Endothelial cell of umbilical vein (primary cell): ENCODE results near the gene MB. TPM values are rescaled to one million over a fixed set of nuclear protein-coding genes. Genes with fewer than 3 reads are reported as not detected.

Experiments
- BruUV-seq: library from RNA; stranded (reverse); fragments of 400-500 nt; replicated peaks from 2 replicates; lab custom pipeline; 2021; lab: Mats Ljungman, UMichigan
- CTCF ChIA-PET: fragments of 300-600, 350-600 bp; sonication (Branson Sonifier 250); formaldehyde crosslinking; loops from one replicate; lab custom pipeline; 2021; ENCODE audit warnings: antibody characterized with exemption, inconsistent platforms; lab: Charles Lee
- POLR2A ChIA-PET: fragments of 300-600, 350-600 bp; sonication (Branson Sonifier 250); formaldehyde crosslinking; loops from one replicate; lab custom pipeline; 2021; ENCODE audit warnings: antibody characterized with exemption, inconsistent platforms; lab: Charles Lee
- DNase-seq: peaks from one replicate; pipeline ENCODE4 v3.0.0-alpha.2; 2011; ENCODE audit warnings: low read depth, low spot score
- FAIRE-seq: peaks from 2 replicates; lab custom pipeline; 2011; peaks lifted over from hg19 to GRCh38; lab: Jason Lieb, UNC
- H2AFZ ChIP-seq: 2 replicates; pipeline ENCODE4 v1.6.0; 2012; ENCODE audit warnings: low read depth, low read length, control low read depth, inconsistent platforms
- H3K27ac ChIP-seq: 2 replicates; pipeline ENCODE4 v1.5.1; 2011; ENCODE audit warnings: low read depth, mild to moderate bottlenecking, control low read depth, low read length, moderate library complexity; ENCODE audit not compliant: insufficient read depth
- H3K27me3 ChIP-seq, 2 experiments: 2 replicates each; pipeline versions ENCODE4 v1.6.0 to v1.6.1; 2011; ENCODE audit warnings: low read length in 2 of 2, mixed read lengths in 1 of 2; ENCODE audit not compliant: control insufficient read depth in 2 of 2, insufficient read depth in 2 of 2
- H3K36me3 ChIP-seq, 2 experiments: 2 replicates in 1 of 2; 3 replicates in 1 of 2; pipeline ENCODE4 v1.5.1; 2011; ENCODE audit warnings: low read length in 2 of 2, mild to moderate bottlenecking in 1 of 2, moderate library complexity in 1 of 2; ENCODE audit not compliant: control insufficient read depth in 2 of 2, insufficient read depth in 2 of 2; ENCODE audit errors: extremely low read depth in 1 of 2
- H3K4me1 ChIP-seq: 3 replicates; pipeline ENCODE4 v1.5.1; 2011; ENCODE audit warnings: mild to moderate bottlenecking, low read length; ENCODE audit not compliant: control insufficient read depth, insufficient read depth; ENCODE audit errors: extremely low read depth
- H3K4me2 ChIP-seq: 2 replicates; pipeline ENCODE4 v1.6.1; 2011; ENCODE audit warnings: low read length, control low read depth, mixed read lengths; ENCODE audit not compliant: insufficient read depth
- H3K4me3 ChIP-seq, 3 experiments: fragments of 200-600 bp in 1 of 3; sonication (generic), shearing (Covaris generic) in 1 of 3; replicated peaks in 1 of 3; 2 replicates each; pipeline ENCODE4 v1.5.1; 2011 to 2016; ENCODE audit warnings: control low read depth in 3 of 3, low read length in 3 of 3, mild to moderate bottlenecking in 2 of 3, inconsistent platforms in 1 of 3, low read depth in 1 of 3, moderate library complexity in 1 of 3; ENCODE audit not compliant: insufficient read depth in 1 of 3
- H3K79me2 ChIP-seq: 2 replicates; pipeline ENCODE4 v1.6.0; 2012; ENCODE audit warnings: low read length, inconsistent platforms; ENCODE audit not compliant: control insufficient read depth, insufficient read depth
- H3K9ac ChIP-seq: replicated peaks from 2 replicates; pipeline ENCODE3; 2011; ENCODE audit warnings: low read length, control low read depth; ENCODE audit not compliant: insufficient read depth; ENCODE audit errors: extremely low read depth
- H3K9me1 ChIP-seq: replicated peaks from 3 replicates; pipeline ENCODE4 v1.6.0; 2011; ENCODE audit warnings: mild to moderate bottlenecking, low read length; ENCODE audit not compliant: control insufficient read depth, insufficient read depth; ENCODE audit errors: extremely low read depth
- H3K9me3 ChIP-seq: replicated peaks from 2 replicates; pipeline ENCODE4 v1.5.1; 2012; ENCODE audit warnings: low read length, inconsistent platforms; ENCODE audit not compliant: control insufficient read depth, insufficient read depth
- H4K20me1 ChIP-seq: replicated peaks from 2 replicates; pipeline ENCODE3; 2011; ENCODE audit warnings: mild to moderate bottlenecking, low read length; ENCODE audit not compliant: control insufficient read depth, insufficient read depth; ENCODE audit errors: extremely low read depth
- GATA2 ChIP-seq: IDR thresholded peaks from 2 replicates; pipeline ENCODE4 v1.7.0; 2011; ENCODE audit warnings: low read depth, mild to moderate bottlenecking, moderate library complexity, mixed read lengths, low read length; ENCODE audit not compliant: insufficient read length, insufficient read depth
- JUN ChIP-seq: IDR thresholded peaks from 2 replicates; pipeline ENCODE4 v1.6.1; 2011; ENCODE audit warnings: borderline replicate concordance, low read depth; ENCODE audit not compliant: insufficient read length, insufficient read depth
- POLR2A ChIP-seq: IDR thresholded peaks from 2 replicates; pipeline ENCODE4 v1.6.1; 2012; ENCODE audit warnings: low read depth, mild to moderate bottlenecking, control low read depth, low read length
- dilution Hi-C: fragments of 300-500 bp; cut with MboI; formaldehyde crosslinking; loops from one replicate; pipeline ENCODE4 v1.15.0; 2019; ENCODE audit warnings: low sequenced_read_pairs; ENCODE audit not compliant: extremely low pct_ligation_motif_present
- intact Hi-C: fragments of 100-400 bp; cut with micrococcal nuclease; formaldehyde crosslinking; loops from one replicate; pipeline ENCODE4 v1.10.0; 2022
- polyA plus RNA-seq, 4 experiments: library from polyadenylated mRNA; depleted of rRNA in 3 of 4; stranded (reverse) in 3 of 4; unstranded in 1 of 4; fragments of >200 nt; gene quantifications; 2 replicates each; pipeline versions ENCODE4 v1.2.1 to v1.2.3, GENCODE V29; 2011 to 2012; ENCODE audit warnings: missing spikeins in 1 of 4
- total RNA-seq: library from RNA; stranded (reverse); gene quantifications from 2 replicates; pipeline ENCODE4 v1.2.3, GENCODE V29; 2021
- TF ChIP-seq, protein P1 (sequence below), 2 donors: IDR thresholded peaks; 1 replicate in 1 of 2; 2 replicates in 1 of 2; pipeline ENCODE4 v1.5.1; 2011; ENCODE audit warnings: low read length in 2 of 2, mild to moderate bottlenecking in 2 of 2, moderate library complexity in 2 of 2, control low read depth in 1 of 2, inconsistent platforms in 1 of 2, low read depth in 1 of 2; ENCODE audit not compliant: insufficient read depth in 1 of 2; ENCODE audit errors: extremely low read depth in 1 of 2

MB gene
- total and polyA plus RNA-seq, 2 donors (not counting 3 experiments of a cell fraction or from before 2014, with no cell fraction given) = not detected

DNA sequence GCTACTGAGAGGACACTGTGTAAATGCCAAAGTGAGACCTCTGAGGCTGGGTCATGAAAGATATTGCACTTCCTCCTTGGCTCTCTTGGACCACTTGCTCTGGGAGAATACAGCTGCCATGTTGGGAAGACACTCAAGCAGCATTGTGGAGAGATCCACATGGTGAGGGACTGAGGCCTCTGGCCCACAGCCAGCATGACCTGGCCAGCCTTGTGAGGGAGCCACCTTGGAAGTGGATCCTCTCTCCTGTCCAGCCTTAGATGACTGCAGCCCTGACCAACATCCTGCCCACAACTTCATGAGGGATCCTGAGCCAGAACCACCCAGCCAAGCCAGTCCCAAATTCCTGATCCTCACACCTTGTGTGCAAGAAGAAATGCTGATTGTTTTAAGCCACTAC is 30.4 kb downstream of the MB start:
- no peak for FAIRE-seq
- TF ChIP-seq POLR2A = no peak
- no peak for DNase-seq
- Histone ChIP-seq H3K4me1 (no peaks in the 10 kb centered on the region), H3K9me1 (no peaks in the 10 kb centered on the region), H3K9ac (no peak overlapping the region), H2AFZ (no peak overlapping the region), H4K20me1 (no peaks in the 10 kb centered on the region), H3K27ac (no peak overlapping the region), H3K36me3 (no peaks in the 10 kb centered on the region), H3K9me3 (no peaks in the 10 kb centered on the region), H3K27me3 (peaks cover 0 to 2% of the 10 kb centered on the region in 2 experiments), H3K4me3 (no peak overlapping the region), H3K79me2 (no peaks in the 10 kb centered on the region), H3K4me2 (no peak overlapping the region)
- POLR2A ChIA-PET = no interaction called here
- CTCF ChIA-PET = interaction anchor here (1.0 kb wide), 1 partner anchor 156 kb away, joined by 3 read pairs; no protein-coding TSS in a partner anchor
- dilution Hi-C loops = no loop called here
- intact Hi-C loops = no loop called here
- no TSS peak for BruUV-seq

- Histone ChIP-seq H3K4me1 (no peaks in the 10 kb centered on the region), H3K9me1 (no peaks in the 10 kb centered on the region), H3K9me3 (no peaks in the 10 kb centered on the region), H3K4me2 (no peak overlapping the region), H3K36me3 (no peaks in the 10 kb centered on the region), H3K27ac (no peak overlapping the region), H3K9ac (no peak overlapping the region), H3K4me3 (no peak overlapping the region), H3K27me3 (peaks cover 0 to 2% of the 10 kb centered on the region in 2 experiments), H4K20me1 (no peaks in the 10 kb centered on the region), H3K79me2 (no peaks in the 10 kb centered on the region), H2AFZ (no peak overlapping the region)
- TF ChIP-seq GATA2 (peak; percentile 22), JUN (no peak)
- TF ChIP-seq, protein P1, sequence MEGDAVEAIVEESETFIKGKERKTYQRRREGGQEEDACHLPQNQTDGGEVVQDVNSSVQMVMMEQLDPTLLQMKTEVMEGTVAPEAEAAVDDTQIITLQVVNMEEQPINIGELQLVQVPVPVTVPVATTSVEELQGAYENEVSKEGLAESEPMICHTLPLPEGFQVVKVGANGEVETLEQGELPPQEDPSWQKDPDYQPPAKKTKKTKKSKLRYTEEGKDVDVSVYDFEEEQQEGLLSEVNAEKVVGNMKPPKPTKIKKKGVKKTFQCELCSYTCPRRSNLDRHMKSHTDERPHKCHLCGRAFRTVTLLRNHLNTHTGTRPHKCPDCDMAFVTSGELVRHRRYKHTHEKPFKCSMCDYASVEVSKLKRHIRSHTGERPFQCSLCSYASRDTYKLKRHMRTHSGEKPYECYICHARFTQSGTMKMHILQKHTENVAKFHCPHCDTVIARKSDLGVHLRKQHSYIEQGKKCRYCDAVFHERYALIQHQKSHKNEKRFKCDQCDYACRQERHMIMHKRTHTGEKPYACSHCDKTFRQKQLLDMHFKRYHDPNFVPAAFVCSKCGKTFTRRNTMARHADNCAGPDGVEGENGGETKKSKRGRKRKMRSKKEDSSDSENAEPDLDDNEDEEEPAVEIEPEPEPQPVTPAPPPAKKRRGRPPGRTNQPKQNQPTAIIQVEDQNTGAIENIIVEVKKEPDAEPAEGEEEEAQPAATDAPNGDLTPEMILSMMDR (IDR thresholded peaks at IDR 0.05; ENCODE audit: extremely low read depth in 1 of 2, insufficient read depth in 1 of 2, low read depth in 1 of 2, low read length in 2 of 2) = peak; percentile 89
- ChIA-PET CTCF (interaction anchor here (0.6 to 7.6 kb wide), 19 partner anchors 8 to 238 kb away, joined by 3 to 196 read pairs (median 4); partner anchors contain the start of gene RASD2), POLR2A (no interaction called here)
- peak; percentile 76 for FAIRE-seq
- peak; percentile 63 for DNase-seq
- no TSS peak for BruUV-seq
- intact Hi-C loops = loop anchor here (1.0 kb wide), 2 partner anchors 152 to 233 kb away; no protein-coding TSS in a partner anchor
- dilution Hi-C loops = no loop called here
Observed at GRCh38 chr22:35582861-35583670, 34.1 kb downstream of the MB start.
